ENCODE results near the gene NME2.

Gene NME2

GRCh38 chr17:51214920-51215319, 48.7 kb downstream of the NME2 start:
- no peak for DNase-seq

- DNase-seq, result no peak
Observed at GRCh38 chr17:51217946-51218345, 51.7 kb downstream of the NME2 start.

- DNase-seq, result no peak
Observed at GRCh38 chr17:51221322-51221721, 55.1 kb downstream of the NME2 start.

All from stimulated activated naive CD4-positive, alpha-beta T cell (primary cell).